Neural cell (in vitro differentiated cells): Measurements from ENCODE around the gene CBLB. TPM values are rescaled to one million over a fixed set of nuclear protein-coding genes. Genes with fewer than 3 reads are reported as not detected.

Experiments
- H2AFZ ChIP-seq: fragments of 200-600, 300-800 bp; sonication (generic), shearing (Covaris generic); 2 replicates; pipeline ENCODE4 v1.6.0; 2014; ENCODE audit warnings: low read depth, mild to moderate bottlenecking, antibody characterized with exemption, low read length, moderate library complexity
- H3F3A ChIP-seq: fragments of 200-600 bp; shearing (Covaris generic); 2 replicates; pipeline ENCODE4 v1.6.1; 2016; ENCODE audit warnings: mild to moderate bottlenecking, moderate library complexity, mixed read lengths, antibody characterized with exemption, low read length; ENCODE audit not compliant: insufficient read depth, poor library complexity, severe bottlenecking
- H3K27ac ChIP-seq: fragments of 200-600, 300-800 bp; sonication (generic), shearing (Covaris generic); 2 replicates; pipeline ENCODE4 v1.5.1; 2014; ENCODE audit warnings: mild to moderate bottlenecking, low read length, moderate library complexity
- H3K27me3 ChIP-seq: fragments of 300-800, 200-600 bp; sonication (generic), shearing (Covaris generic); 2 replicates; pipeline ENCODE4 v1.6.0; 2014; ENCODE audit warnings: mild to moderate bottlenecking, low read depth, low read length, moderate library complexity; ENCODE audit not compliant: insufficient read depth
- H3K36me3 ChIP-seq: fragments of 300-800, 200-600 bp; sonication (generic), shearing (Covaris generic); 2 replicates; pipeline ENCODE4 v1.5.1; 2014; ENCODE audit warnings: mild to moderate bottlenecking, antibody characterized with exemption, low read length, moderate library complexity; ENCODE audit not compliant: insufficient read depth
- H3K4me2 ChIP-seq: fragments of 300-800, 200-600 bp; sonication (generic), shearing (Covaris generic); 2 replicates; pipeline ENCODE4 v1.6.0; 2014; ENCODE audit warnings: mild to moderate bottlenecking, low read length
- H3K4me3 ChIP-seq: fragments of 300-800, 200-600 bp; sonication (generic), shearing (Covaris generic); 2 replicates; pipeline ENCODE4 v1.5.1; 2014; ENCODE audit warnings: mild to moderate bottlenecking, low read length, moderate library complexity
- H3K79me2 ChIP-seq: fragments of 200-600 bp; shearing (Covaris generic); replicated peaks from 2 replicates; pipeline ENCODE4 v1.6.0; 2014; ENCODE audit warnings: mild to moderate bottlenecking, low read length, moderate library complexity; ENCODE audit not compliant: insufficient read depth
- H3K9ac ChIP-seq: fragments of 300-800, 200-600 bp; sonication (generic), shearing (Covaris generic); 2 replicates; pipeline ENCODE4 v1.6.1; 2016; ENCODE audit warnings: mild to moderate bottlenecking, low read length, mixed read lengths
- H3K9me2 ChIP-seq: fragments of 200-600 bp; shearing (Covaris generic); 2 replicates; pipeline ENCODE4 v1.6.1; 2016; ENCODE audit warnings: mild to moderate bottlenecking, low read length, mixed read lengths; ENCODE audit not compliant: insufficient read depth
- H3K9me3 ChIP-seq: fragments of 200-600, 300-800 bp; sonication (generic), shearing (Covaris generic); 2 replicates; pipeline ENCODE4 v1.6.1; 2016; ENCODE audit warnings: mild to moderate bottlenecking, mixed run types, low read length, moderate library complexity, mixed read lengths
- H4K20me1 ChIP-seq: fragments of 200-600 bp; shearing (Covaris generic); 2 replicates; pipeline ENCODE4 v1.6.1; 2016; ENCODE audit warnings: mild to moderate bottlenecking, mixed run types; ENCODE audit not compliant: insufficient read depth
- CTCF ChIP-seq: fragments of 450-650 bp; IDR thresholded peaks from 2 replicates; pipeline ENCODE4 v1.5.1; 2014; ENCODE audit warnings: antibody characterized with exemption, mild to moderate bottlenecking, moderate library complexity; ENCODE audit not compliant: poor library complexity, severe bottlenecking
- EP300 ChIP-seq: fragments of 450-650 bp; conservative IDR thresholded peaks from 2 replicates; pipeline ENCODE4 v1.6.1; 2014; ENCODE audit warnings: antibody characterized with exemption, mild to moderate bottlenecking, moderate library complexity; ENCODE audit not compliant: poor library complexity, severe bottlenecking
- EZH2 ChIP-seq: fragments of 200-600, 300-800 bp; shearing (Covaris generic), sonication (generic); IDR thresholded peaks from 2 replicates; pipeline ENCODE4 v1.6.1; 2014; ENCODE audit warnings: antibody characterized with exemption, low read length, borderline replicate concordance, mild to moderate bottlenecking; ENCODE audit not compliant: insufficient read depth, poor library complexity, severe bottlenecking
- MXI1 ChIP-seq: fragments of 450-650 bp; conservative IDR thresholded peaks from 2 replicates; pipeline ENCODE4 v1.6.1; 2014; ENCODE audit warnings: antibody characterized with exemption, mild to moderate bottlenecking; ENCODE audit not compliant: poor library complexity, severe bottlenecking
- POLR2AphosphoS5 ChIP-seq: IDR thresholded peaks from 2 replicates; pipeline ENCODE4 v1.6.1; 2012
- RAD21 ChIP-seq: fragments of 450-650 bp; conservative IDR thresholded peaks from 2 replicates; pipeline ENCODE4 v1.6.1; 2014; ENCODE audit warnings: antibody characterized with exemption, mild to moderate bottlenecking, moderate library complexity
- SMC3 ChIP-seq: fragments of 450-650 bp; conservative IDR thresholded peaks from 2 replicates; pipeline ENCODE4 v1.6.1; 2014; ENCODE audit warnings: antibody characterized with exemption, mild to moderate bottlenecking, moderate library complexity; ENCODE audit not compliant: poor library complexity
- TAF1 ChIP-seq: IDR thresholded peaks from 2 replicates; pipeline ENCODE4 v1.6.1; 2012; ENCODE audit warnings: low read depth
- polyA plus RNA-seq: library from polyadenylated mRNA; depleted of rRNA; stranded (reverse); fragments of >200 nt; gene quantifications from 2 replicates; pipeline ENCODE4 v1.2.3, GENCODE V29; 2014
- TF ChIP-seq, protein P1 (sequence below): IDR thresholded peaks from 2 replicates; pipeline ENCODE4 v1.6.1; 2012; ENCODE audit warnings: borderline replicate concordance

The CBLB gene
- polyA plus RNA-seq, 1 donor from 2014 or later: 36.4 TPM

DNA sequence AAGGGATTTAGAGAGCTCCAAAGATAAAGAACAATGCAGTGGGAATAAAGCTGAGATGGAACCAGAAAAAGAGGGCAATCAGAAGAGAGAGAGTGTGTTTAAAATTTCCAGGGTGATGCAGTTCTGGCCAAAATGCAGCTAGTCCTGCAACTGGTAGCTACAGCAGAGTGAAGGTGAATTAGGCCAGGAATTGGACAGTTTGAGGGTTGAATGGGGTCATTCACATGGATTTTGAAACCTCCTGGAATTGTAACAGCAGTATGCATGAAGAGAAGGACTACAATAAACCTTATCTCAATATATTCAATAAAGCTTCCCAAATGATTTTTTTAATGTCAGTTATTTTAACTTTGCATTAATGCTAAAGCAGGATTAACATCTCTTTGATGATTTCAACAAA lies 85.2 kb downstream of the CBLB start:
- Histone ChIP-seq H3K4me3 (no peak overlapping the region), H2AFZ (no peak overlapping the region), H3K9ac (no peak overlapping the region), H3K79me2 (peaks cover 22% of the 10 kb centered on the region), H3K9me2 (no peaks in the 10 kb centered on the region), H3K36me3 (no peaks in the 10 kb centered on the region), H3K27me3 (no peaks in the 10 kb centered on the region), H4K20me1 (no peaks in the 10 kb centered on the region), H3K27ac (no peak overlapping the region), H3K4me2 (no peak overlapping the region), H3F3A (no peaks in the 10 kb centered on the region), H3K9me3 (no peaks in the 10 kb centered on the region)
- TF ChIP-seq POLR2AphosphoS5 (no peak), CTCF (no peak), EZH2 (no peak), TAF1 (no peak), RAD21 (no peak)

GRCh38 chr3:105781871-105782270 lies 86.9 kb downstream of the CBLB start:
- H3K79me2 ChIP-seq: peaks cover 17% of the 10 kb centered on the region
- no peaks in the 10 kb centered on the region for H4K20me1 ChIP-seq
- H3K27me3 ChIP-seq: no peaks in the 10 kb centered on the region
- no peak for TF ChIP-seq TAF1
- no peak for TF ChIP-seq POLR2AphosphoS5
- TF ChIP-seq CTCF: no peak
- no peak for TF ChIP-seq SMC3
- TF ChIP-seq, protein P1, sequence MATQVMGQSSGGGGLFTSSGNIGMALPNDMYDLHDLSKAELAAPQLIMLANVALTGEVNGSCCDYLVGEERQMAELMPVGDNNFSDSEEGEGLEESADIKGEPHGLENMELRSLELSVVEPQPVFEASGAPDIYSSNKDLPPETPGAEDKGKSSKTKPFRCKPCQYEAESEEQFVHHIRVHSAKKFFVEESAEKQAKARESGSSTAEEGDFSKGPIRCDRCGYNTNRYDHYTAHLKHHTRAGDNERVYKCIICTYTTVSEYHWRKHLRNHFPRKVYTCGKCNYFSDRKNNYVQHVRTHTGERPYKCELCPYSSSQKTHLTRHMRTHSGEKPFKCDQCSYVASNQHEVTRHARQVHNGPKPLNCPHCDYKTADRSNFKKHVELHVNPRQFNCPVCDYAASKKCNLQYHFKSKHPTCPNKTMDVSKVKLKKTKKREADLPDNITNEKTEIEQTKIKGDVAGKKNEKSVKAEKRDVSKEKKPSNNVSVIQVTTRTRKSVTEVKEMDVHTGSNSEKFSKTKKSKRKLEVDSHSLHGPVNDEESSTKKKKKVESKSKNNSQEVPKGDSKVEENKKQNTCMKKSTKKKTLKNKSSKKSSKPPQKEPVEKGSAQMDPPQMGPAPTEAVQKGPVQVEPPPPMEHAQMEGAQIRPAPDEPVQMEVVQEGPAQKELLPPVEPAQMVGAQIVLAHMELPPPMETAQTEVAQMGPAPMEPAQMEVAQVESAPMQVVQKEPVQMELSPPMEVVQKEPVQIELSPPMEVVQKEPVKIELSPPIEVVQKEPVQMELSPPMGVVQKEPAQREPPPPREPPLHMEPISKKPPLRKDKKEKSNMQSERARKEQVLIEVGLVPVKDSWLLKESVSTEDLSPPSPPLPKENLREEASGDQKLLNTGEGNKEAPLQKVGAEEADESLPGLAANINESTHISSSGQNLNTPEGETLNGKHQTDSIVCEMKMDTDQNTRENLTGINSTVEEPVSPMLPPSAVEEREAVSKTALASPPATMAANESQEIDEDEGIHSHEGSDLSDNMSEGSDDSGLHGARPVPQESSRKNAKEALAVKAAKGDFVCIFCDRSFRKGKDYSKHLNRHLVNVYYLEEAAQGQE: no peak
- TF ChIP-seq RAD21: no peak
- TF ChIP-seq EZH2: no peak
- no peak for TF ChIP-seq EP300
- no peak for TF ChIP-seq MXI1
- H3F3A ChIP-seq: no peaks in the 10 kb centered on the region
- no peak overlapping the region for H3K4me2 ChIP-seq
- H3K4me3 ChIP-seq: no peak overlapping the region
- no peak overlapping the region for H3K9ac ChIP-seq
- no peaks in the 10 kb centered on the region for H3K9me3 ChIP-seq
- no peak overlapping the region for H3K27ac ChIP-seq
- H3K36me3 ChIP-seq: no peaks in the 10 kb centered on the region
- H2AFZ ChIP-seq: no peak overlapping the region
- no peaks in the 10 kb centered on the region for H3K9me2 ChIP-seq
